ENCODE data around the gene BOD1.

GRCh38 chr5:173567548-173567947 is 48.9 kb downstream of the BOD1 start:
- TF ChIP-seq EP300 (IDR thresholded peaks at IDR 0.05) (no peak), POLR2A (IDR thresholded peaks at IDR 0.05) (no peak)
